ENCODE data around the gene HTT-AS.

- TF ChIP-seq EZH2 (IDR thresholded peaks at IDR 0.05; ENCODE audit: borderline replicate concordance) (no peak), CTCF (IDR thresholded peaks at IDR 0.05; ENCODE audit: poor library complexity) (no peak), EZH2phosphoT487 (IDR thresholded peaks at IDR 0.05; ENCODE audit: low read depth, severe bottlenecking, unreplicated experiment) (no peak)
Measured at GRCh38 chr4:3074846-3075651, 711 bp upstream of the HTT-AS start.

Measured in hepatocyte (in vitro differentiated cells).